ENCODE results near the gene PWWP2A.

PWWP2A gene

GRCh38 chr5:160105686-160106360 lies 13.4 kb downstream of the PWWP2A start:
- DNase-seq (ENCODE audit: insufficient read length, low spot score) (no peak), FAIRE-seq (peak; percentile 72)
- TF ChIP-seq POLR2A (IDR thresholded peaks at IDR 0.05; ENCODE audit: low read depth, low read length) = no peak
- TF ChIP-seq SPI1 (IDR thresholded peaks at IDR 0.05; ENCODE audit: low read depth, low read length) = peak; percentile 64

GRCh38 chr5:160097991-160098390 lies 21.3 kb downstream of the PWWP2A start:
- FAIRE-seq = peak; percentile 48
- no peak for DNase-seq (ENCODE audit: insufficient read length, low spot score)
- TF ChIP-seq TAF1 (IDR thresholded peaks at IDR 0.05; ENCODE audit: low read depth, low read length) (no peak), POU2F2 (IDR thresholded peaks at IDR 0.05; ENCODE audit: low read depth, low read length) (no peak), POLR2AphosphoS5 (IDR thresholded peaks at IDR 0.05; ENCODE audit: low read depth, low read length) (no peak), POLR2A (IDR thresholded peaks at IDR 0.05; ENCODE audit: low read depth, low read length) (no peak), SPI1 (IDR thresholded peaks at IDR 0.05; ENCODE audit: low read depth, low read length) (no peak), PAX5 (IDR thresholded peaks at IDR 0.05; ENCODE audit: insufficient read depth, low read length, severe bottlenecking) (no peak)

GRCh38 chr5:160096178-160096577 lies 23.1 kb downstream of the PWWP2A start:
- FAIRE-seq (peak; percentile 5), DNase-seq (ENCODE audit: insufficient read length, low spot score) (no peak)
- no peak for TF ChIP-seq POU2F2 (IDR thresholded peaks at IDR 0.05; ENCODE audit: low read depth, low read length)
- TF ChIP-seq POLR2AphosphoS5 (IDR thresholded peaks at IDR 0.05; ENCODE audit: low read depth, low read length) = no peak
- TF ChIP-seq TAF1 (IDR thresholded peaks at IDR 0.05; ENCODE audit: low read depth, low read length) = no peak
- no peak for TF ChIP-seq PAX5 (IDR thresholded peaks at IDR 0.05; ENCODE audit: insufficient read depth, low read length, severe bottlenecking)
- no peak for TF ChIP-seq SPI1 (IDR thresholded peaks at IDR 0.05; ENCODE audit: low read depth, low read length)
- TF ChIP-seq POLR2A (IDR thresholded peaks at IDR 0.05; ENCODE audit: low read depth, low read length) = no peak

GRCh38 chr5:160092960-160093707 lies 26.1 kb downstream of the PWWP2A start:
- FAIRE-seq (peak; percentile 67), DNase-seq (ENCODE audit: insufficient read length, low spot score) (no peak)
- no peak for TF ChIP-seq TAF1 (IDR thresholded peaks at IDR 0.05; ENCODE audit: low read depth, low read length)
- no peak for TF ChIP-seq PAX5 (IDR thresholded peaks at IDR 0.05; ENCODE audit: insufficient read depth, low read length, severe bottlenecking)
- no peak for TF ChIP-seq POU2F2 (IDR thresholded peaks at IDR 0.05; ENCODE audit: low read depth, low read length)
- TF ChIP-seq POLR2AphosphoS5 (IDR thresholded peaks at IDR 0.05; ENCODE audit: low read depth, low read length) = no peak
- TF ChIP-seq SPI1 (IDR thresholded peaks at IDR 0.05; ENCODE audit: low read depth, low read length) = no peak

GRCh38 chr5:160092514-160092913 lies 26.7 kb downstream of the PWWP2A start:
- TF ChIP-seq POLR2AphosphoS5 (IDR thresholded peaks at IDR 0.05; ENCODE audit: low read depth, low read length) (no peak), POLR2A (IDR thresholded peaks at IDR 0.05; ENCODE audit: low read depth, low read length) (no peak), POU2F2 (IDR thresholded peaks at IDR 0.05; ENCODE audit: low read depth, low read length) (no peak), PAX5 (IDR thresholded peaks at IDR 0.05; ENCODE audit: insufficient read depth, low read length, severe bottlenecking) (no peak), SPI1 (IDR thresholded peaks at IDR 0.05; ENCODE audit: low read depth, low read length) (peak; percentile 25; the same call in 1 of the 2 replicates), TAF1 (IDR thresholded peaks at IDR 0.05; ENCODE audit: low read depth, low read length) (no peak)
- peak; percentile 33 for FAIRE-seq
- DNase-seq (ENCODE audit: insufficient read length, low spot score) = no peak

- TF ChIP-seq TAF1 (IDR thresholded peaks at IDR 0.05; ENCODE audit: low read depth, low read length) = no peak
- TF ChIP-seq POLR2AphosphoS5 (IDR thresholded peaks at IDR 0.05; ENCODE audit: low read depth, low read length) = no peak
- TF ChIP-seq SPI1 (IDR thresholded peaks at IDR 0.05; ENCODE audit: low read depth, low read length) = no peak
- TF ChIP-seq PAX5 (IDR thresholded peaks at IDR 0.05; ENCODE audit: insufficient read depth, low read length, severe bottlenecking) = no peak
- TF ChIP-seq POU2F2 (IDR thresholded peaks at IDR 0.05; ENCODE audit: low read depth, low read length) = no peak
- TF ChIP-seq POLR2A (IDR thresholded peaks at IDR 0.05; ENCODE audit: low read depth, low read length) = no peak
- FAIRE-seq = no peak
Observed at GRCh38 chr5:160090059-160090458, 29.2 kb downstream of the PWWP2A start.

GRCh38 chr5:160089531-160089930 lies 29.7 kb downstream of the PWWP2A start:
- TF ChIP-seq SPI1 (IDR thresholded peaks at IDR 0.05; ENCODE audit: low read depth, low read length) = no peak
- no peak for TF ChIP-seq POU2F2 (IDR thresholded peaks at IDR 0.05; ENCODE audit: low read depth, low read length)
- TF ChIP-seq POLR2A (IDR thresholded peaks at IDR 0.05; ENCODE audit: low read depth, low read length) = no peak
- TF ChIP-seq PAX5 (IDR thresholded peaks at IDR 0.05; ENCODE audit: insufficient read depth, low read length, severe bottlenecking) = no peak
- TF ChIP-seq POLR2AphosphoS5 (IDR thresholded peaks at IDR 0.05; ENCODE audit: low read depth, low read length) = no peak
- FAIRE-seq (no peak), DNase-seq (ENCODE audit: insufficient read length, low spot score) (no peak)

More at GRCh38 chr5:160090059-160090458, 29.2 kb downstream of the PWWP2A start:
- DNase-seq (ENCODE audit: insufficient read length, low spot score) = no peak

- DNase-seq (ENCODE audit: insufficient read length, low spot score) (no peak), FAIRE-seq (peak; percentile 66)
- TF ChIP-seq POU2F2 (IDR thresholded peaks at IDR 0.05; ENCODE audit: low read depth, low read length) (no peak), SPI1 (IDR thresholded peaks at IDR 0.05; ENCODE audit: low read depth, low read length) (peak; percentile 55)
Observed at GRCh38 chr5:160088805-160089204, 30.4 kb downstream of the PWWP2A start.

- FAIRE-seq (no peak), DNase-seq (ENCODE audit: insufficient read length, low spot score) (no peak)
- TF ChIP-seq TAF1 (IDR thresholded peaks at IDR 0.05; ENCODE audit: low read depth, low read length) = no peak
- TF ChIP-seq POLR2AphosphoS5 (IDR thresholded peaks at IDR 0.05; ENCODE audit: low read depth, low read length) = no peak
- TF ChIP-seq SPI1 (IDR thresholded peaks at IDR 0.05; ENCODE audit: low read depth, low read length) = no peak
- no peak for TF ChIP-seq PAX5 (IDR thresholded peaks at IDR 0.05; ENCODE audit: insufficient read depth, low read length, severe bottlenecking)
- no peak for TF ChIP-seq POU2F2 (IDR thresholded peaks at IDR 0.05; ENCODE audit: low read depth, low read length)
- no peak for TF ChIP-seq POLR2A (IDR thresholded peaks at IDR 0.05; ENCODE audit: low read depth, low read length)
Observed at GRCh38 chr5:160087199-160087598, 32.1 kb downstream of the PWWP2A start.

GRCh38 chr5:160084144-160084543 lies 35.1 kb downstream of the PWWP2A start:
- DNase-seq (ENCODE audit: insufficient read length, low spot score) (no peak), FAIRE-seq (no peak)
- TF ChIP-seq SPI1 (IDR thresholded peaks at IDR 0.05; ENCODE audit: low read depth, low read length) = no peak
- no peak for TF ChIP-seq POLR2AphosphoS5 (IDR thresholded peaks at IDR 0.05; ENCODE audit: low read depth, low read length)
- TF ChIP-seq TAF1 (IDR thresholded peaks at IDR 0.05; ENCODE audit: low read depth, low read length) = no peak
- TF ChIP-seq PAX5 (IDR thresholded peaks at IDR 0.05; ENCODE audit: insufficient read depth, low read length, severe bottlenecking) = no peak
- no peak for TF ChIP-seq POLR2A (IDR thresholded peaks at IDR 0.05; ENCODE audit: low read depth, low read length)
